Neuron (in vitro differentiated cells): ENCODE results near the gene PLCB2.
A peak's percentile ranks its signal among the peaks of the same experiment; 100 is the strongest.

ENCODE experiments used
- H2AFZ ChIP-seq: one replicate; pipeline ENCODE4 v1.6.1; 2013; ENCODE audit warnings: low read depth, mild to moderate bottlenecking, inconsistent platforms, low read length, moderate library complexity
- H3K27me3 ChIP-seq: one replicate; pipeline ENCODE4 v1.6.1; 2013; ENCODE audit warnings: low read length; ENCODE audit not compliant: insufficient read depth
- H3K36me3 ChIP-seq: one replicate; pipeline ENCODE4 v1.6.1; 2013; ENCODE audit warnings: low read length; ENCODE audit not compliant: insufficient read depth
- H3K4me1 ChIP-seq: one replicate; pipeline ENCODE4 v1.6.1; 2013; ENCODE audit warnings: low read length; ENCODE audit not compliant: insufficient read depth
- H3K4me3 ChIP-seq: 2 replicates; pipeline ENCODE4 v1.5.1; 2013; ENCODE audit warnings: mild to moderate bottlenecking, low read length, moderate library complexity
- H3K9me3 ChIP-seq: one replicate; pipeline ENCODE4 v1.6.1; 2013; ENCODE audit warnings: low read length

Gene PLCB2

DNA sequence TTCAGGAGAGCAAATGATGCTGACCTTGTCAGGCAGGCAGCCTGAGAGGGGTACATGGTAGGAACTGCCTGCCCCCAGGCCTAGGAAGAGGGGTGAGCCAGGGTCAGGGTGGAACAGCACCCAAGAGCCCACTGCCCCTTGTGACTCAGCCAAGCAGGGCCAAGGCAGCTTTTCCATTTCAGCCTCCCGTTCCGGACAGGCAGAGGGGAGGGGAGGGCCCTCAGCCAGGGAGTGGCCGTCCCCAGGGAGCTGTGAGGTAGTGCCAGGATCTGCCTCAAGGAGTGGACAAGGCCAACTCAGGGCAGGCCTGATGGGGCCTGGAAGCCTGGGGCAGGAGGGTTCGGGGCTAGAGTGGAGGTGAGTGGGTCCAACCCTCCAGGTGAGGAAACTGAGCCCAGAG is 19.8 kb downstream of the PLCB2 start:
- no peak overlapping the region for H2AFZ ChIP-seq
- H3K9me3 ChIP-seq = no peaks in the 10 kb centered on the region
- no peak overlapping the region for H3K4me3 ChIP-seq
- no peaks in the 10 kb centered on the region for H3K36me3 ChIP-seq
- peaks cover 37% of the 10 kb centered on the region for H3K4me1 ChIP-seq
- no peaks in the 10 kb centered on the region for H3K27me3 ChIP-seq

DNA sequence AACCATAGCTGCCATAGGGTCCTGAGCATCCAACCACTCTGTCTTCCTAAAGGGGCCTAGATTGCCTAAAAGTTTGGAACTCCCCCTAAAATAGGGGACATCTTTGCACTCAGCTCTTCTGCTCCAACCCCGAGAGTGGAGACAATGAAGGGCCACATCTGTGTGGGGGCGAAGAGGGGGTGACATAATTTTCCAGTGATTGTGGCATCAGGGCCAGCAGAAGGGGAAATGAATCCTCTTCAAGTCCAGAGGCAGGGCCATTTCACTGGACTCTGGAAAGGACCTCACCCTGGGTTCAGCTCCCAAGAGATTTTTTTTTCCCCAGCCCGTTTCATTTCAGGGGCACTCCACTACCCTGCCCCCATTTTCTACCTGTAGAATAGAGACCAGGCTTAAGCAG is 20.2 kb downstream of the PLCB2 start:
- Histone ChIP-seq H2AFZ (no peak overlapping the region), H3K27me3 (no peaks in the 10 kb centered on the region)

DNA sequence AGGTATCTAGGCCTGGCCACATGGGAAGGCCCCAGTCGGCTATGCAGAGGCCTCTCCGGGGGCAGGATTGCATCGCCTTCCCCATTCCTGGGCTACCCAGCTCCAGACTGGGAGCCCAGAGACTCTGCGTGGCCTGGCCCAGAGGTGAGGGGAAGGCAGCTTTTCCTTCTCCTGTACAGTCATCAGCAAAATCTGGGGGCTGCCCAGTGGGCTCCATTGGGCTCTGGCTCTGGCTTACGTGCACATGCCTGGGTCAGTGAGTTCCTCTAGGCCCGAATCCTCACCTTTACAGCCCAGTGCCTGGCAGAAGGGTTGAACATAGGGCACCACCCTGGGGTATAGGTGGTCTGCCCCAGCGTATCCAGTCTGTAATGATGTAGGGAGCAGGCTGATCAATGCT is 20.9 kb downstream of the PLCB2 start:
- H3K36me3 ChIP-seq = no peaks in the 10 kb centered on the region
- no peak overlapping the region for H2AFZ ChIP-seq
- peaks cover 32% of the 10 kb centered on the region for H3K4me1 ChIP-seq
- no peak overlapping the region for H3K4me3 ChIP-seq
- H3K27me3 ChIP-seq = no peaks in the 10 kb centered on the region
- H3K9me3 ChIP-seq = no peaks in the 10 kb centered on the region

More for the DNA sequence above, 20.2 kb downstream of the PLCB2 start:
- H3K9me3 ChIP-seq = no peaks in the 10 kb centered on the region
- peaks cover 32% of the 10 kb centered on the region for H3K4me1 ChIP-seq
- no peaks in the 10 kb centered on the region for H3K36me3 ChIP-seq
- no peak overlapping the region for H3K4me3 ChIP-seq

DNA sequence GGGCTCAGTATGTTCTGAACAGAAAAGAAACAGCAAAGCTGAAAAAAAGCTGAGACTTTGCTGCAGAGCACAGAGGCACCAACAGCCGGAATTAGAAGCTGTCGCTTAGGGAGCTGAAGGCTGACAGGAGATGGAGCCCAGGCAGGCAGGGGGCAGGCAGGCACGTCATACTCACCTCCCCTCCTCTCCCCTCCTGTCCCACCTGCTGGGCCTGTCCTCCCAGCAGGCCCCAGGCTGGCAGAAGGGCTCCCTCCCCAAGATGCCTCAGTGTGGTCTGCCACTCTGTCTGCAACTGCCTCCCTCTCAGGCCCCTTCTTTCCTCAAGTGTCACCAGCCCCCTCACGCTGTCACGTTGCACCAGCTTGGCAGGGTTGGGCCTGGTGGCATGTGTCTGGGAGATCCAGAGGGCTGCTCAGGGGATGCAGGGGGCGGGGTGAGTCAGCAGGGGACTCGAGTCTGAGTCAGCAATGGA is 21.6 kb downstream of the PLCB2 start:
- Histone ChIP-seq H3K36me3 (no peaks in the 10 kb centered on the region), H3K9me3 (no peaks in the 10 kb centered on the region), H3K27me3 (no peaks in the 10 kb centered on the region), H3K4me3 (no peak overlapping the region), H3K4me1 (peaks cover 32% of the 10 kb centered on the region), H2AFZ (peak overlapping the region; percentile 17)

DNA sequence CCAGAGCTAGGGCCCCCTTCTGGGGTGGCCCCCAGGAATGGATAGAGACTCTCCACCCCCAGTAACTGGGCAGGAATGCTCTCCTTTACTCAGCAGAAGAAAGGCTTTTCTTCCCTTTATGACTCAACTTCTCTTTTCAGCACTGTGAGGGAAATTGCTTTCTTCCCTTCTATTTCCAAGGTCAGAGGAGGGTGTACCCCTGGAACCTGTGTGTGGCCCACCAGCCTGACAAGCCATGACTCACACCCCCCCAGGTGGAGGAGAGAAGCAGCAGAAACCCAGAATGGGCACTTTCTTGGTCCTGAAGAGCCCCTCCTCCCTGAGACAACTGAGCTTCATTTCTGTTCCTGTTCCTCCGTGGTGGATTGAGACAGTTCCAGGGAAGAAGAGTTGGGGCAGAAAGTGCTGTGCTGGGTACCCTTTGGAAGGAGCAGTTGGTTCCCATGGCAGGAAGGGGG is 22.2 kb downstream of the PLCB2 start:
- peaks cover 31% of the 10 kb centered on the region for H3K4me1 ChIP-seq
- peak overlapping the region; percentile 17 for H2AFZ ChIP-seq
- no peak overlapping the region for H3K4me3 ChIP-seq
- no peaks in the 10 kb centered on the region for H3K36me3 ChIP-seq
- H3K9me3 ChIP-seq = peaks cover 2% of the 10 kb centered on the region
- no peaks in the 10 kb centered on the region for H3K27me3 ChIP-seq

DNA sequence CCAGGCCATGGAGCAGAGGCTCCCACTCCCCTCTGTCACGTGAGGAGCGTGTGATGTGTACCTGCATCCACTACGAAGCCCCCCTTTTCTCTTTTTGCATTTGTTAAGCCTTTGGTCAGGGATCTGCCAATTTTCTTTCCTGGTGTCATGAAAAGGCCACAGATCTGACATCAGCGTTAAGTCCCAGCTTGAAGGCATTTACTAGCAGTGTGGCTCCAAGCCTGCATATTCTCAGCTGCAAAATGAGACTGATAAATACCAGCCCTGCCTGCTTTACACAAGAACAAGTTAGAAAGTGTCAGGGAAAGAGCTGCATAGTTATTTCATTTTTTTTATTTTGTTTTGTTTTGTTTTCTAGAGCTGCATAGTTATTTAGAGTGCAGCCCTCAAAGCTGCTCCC is 22.6 kb downstream of the PLCB2 start:
- Histone ChIP-seq H3K27me3 (no peaks in the 10 kb centered on the region), H3K9me3 (peaks cover 2% of the 10 kb centered on the region), H3K36me3 (no peaks in the 10 kb centered on the region), H3K4me3 (no peak overlapping the region), H2AFZ (no peak overlapping the region), H3K4me1 (peaks cover 27% of the 10 kb centered on the region)

DNA sequence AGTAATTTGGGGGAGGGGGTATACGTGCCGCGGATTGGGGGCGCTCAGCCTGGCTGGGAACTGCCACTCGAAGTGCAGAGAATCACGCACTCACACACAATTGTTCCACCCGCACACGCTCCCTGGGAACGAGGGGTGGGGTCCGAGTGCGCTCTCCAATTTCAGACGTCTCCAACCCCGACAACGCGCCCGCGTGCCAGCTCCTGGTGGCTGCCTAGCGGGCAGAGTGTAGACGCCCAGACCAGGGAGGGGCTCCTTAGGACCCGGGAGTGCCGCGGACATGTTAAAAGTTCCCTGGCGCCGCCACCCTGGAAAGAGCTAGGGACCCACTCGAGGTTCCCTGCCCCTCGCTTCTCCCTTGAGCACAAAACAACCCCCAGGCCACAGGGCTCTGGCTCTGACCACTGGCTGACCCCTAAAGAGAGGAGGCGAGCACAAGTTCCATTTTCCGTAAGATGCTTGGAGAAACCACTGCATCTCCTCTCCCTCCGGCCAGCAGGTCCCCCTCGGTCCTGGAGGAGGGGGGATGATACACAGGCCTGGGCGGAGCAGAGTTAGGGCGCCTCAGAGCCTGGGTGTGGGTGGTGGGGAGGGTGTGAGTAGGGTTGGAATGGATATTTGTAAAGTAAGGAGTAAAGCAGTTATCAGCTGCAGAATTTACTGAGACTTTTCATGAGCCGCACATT is 24.0 kb downstream of the PLCB2 start:
- Histone ChIP-seq H3K4me1 (peaks cover 35% of the 10 kb centered on the region), H3K36me3 (no peaks in the 10 kb centered on the region), H2AFZ (no peak overlapping the region), H3K27me3 (no peaks in the 10 kb centered on the region), H3K4me3 (no peak overlapping the region), H3K9me3 (peaks cover 2% of the 10 kb centered on the region)

DNA sequence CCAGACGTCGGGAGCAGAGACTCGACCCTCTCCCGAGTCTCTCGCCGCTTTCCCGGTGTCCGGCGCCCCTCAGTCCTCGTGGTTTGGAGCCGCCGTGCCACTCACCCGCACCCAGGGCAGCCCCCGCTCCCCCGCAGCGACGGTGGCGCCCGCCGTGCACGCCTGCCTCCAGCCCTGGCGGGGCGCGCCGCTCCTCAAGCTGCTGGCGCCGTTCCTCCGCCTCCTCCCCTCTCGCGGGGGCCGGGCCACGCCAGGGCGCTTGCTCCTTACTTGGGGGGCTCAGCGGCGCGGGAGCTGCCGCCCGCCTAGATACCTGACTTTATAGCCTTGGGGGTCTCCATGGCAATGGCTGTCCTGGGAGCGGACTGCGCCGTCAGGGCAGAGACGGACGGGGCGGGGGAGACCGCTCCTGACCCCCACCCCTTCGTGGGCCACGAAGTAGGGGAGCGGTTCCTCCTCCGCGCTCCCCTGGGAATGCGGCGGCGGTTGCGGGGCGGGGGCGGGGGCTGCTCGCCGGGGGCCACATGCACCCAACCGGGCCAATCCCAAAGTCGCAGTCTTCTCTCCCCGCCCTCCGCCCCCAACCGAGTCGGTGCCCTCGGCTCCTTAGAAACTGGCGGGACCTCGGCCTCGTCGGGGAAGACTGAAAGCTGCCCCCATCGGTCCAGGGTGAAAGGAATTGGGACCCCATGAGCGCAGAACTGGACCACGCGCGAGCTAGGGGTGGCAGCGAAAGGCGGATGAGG is 24.7 kb downstream of the PLCB2 start, which contains the start of gene ANKRD63:
Gene ANKRD63 (minus strand): TSS at position 196 of the 746 bp plus-strand sequence. CDS start 478 bp downstream, outside the sequence.
- no peak within 1 kb of the TSS for H3K4me3 ChIP-seq
- H3K4me1 ChIP-seq = peaks cover 42% of the 10 kb centered on the region
- H2AFZ ChIP-seq = no peak within 1 kb of the TSS
- peaks cover 2% of the 10 kb centered on the region for H3K9me3 ChIP-seq
- no peaks in the 10 kb centered on the region for H3K27me3 ChIP-seq
- H3K36me3 ChIP-seq = no peaks in the 10 kb centered on the region

DNA sequence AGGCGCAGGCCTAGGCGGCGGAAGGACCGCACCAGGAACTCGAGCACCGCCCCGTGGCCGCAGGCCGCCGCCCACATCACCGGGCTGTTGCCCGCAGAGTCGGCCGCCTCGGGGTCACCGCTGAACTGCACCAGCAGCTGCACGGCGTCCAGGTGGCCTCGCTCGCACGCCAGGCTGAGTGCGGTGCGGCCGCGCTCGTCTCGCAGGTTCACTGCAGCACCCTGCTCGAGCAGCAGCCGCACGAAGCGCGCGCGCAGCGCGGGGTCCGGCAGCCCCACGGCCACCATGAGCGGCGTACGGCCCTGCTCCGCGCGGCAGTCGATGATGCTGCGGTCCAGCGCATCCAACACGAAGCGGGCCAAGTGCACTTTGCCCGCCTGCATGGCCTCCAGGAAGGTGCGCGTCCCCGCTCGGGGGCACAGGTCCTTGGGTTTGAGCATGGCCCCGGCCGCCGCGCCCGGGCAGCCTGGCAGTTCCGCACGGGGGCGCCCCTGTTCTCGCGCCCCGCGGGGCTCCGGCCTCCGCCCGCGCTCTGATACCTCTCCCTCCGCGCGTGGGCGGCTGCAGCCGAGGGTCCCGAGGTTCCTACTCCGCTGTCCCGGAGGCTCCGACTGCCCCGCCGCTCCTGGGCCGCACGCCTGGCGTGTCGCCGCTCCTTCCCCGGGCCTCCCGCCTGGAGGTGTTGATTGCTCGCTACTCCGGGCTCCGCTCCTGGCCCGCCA is 25.4 kb downstream of the PLCB2 start:
- H3K36me3 ChIP-seq = no peaks in the 10 kb centered on the region
- no peaks in the 10 kb centered on the region for H3K27me3 ChIP-seq
- H3K4me3 ChIP-seq = no peak overlapping the region

DNA sequence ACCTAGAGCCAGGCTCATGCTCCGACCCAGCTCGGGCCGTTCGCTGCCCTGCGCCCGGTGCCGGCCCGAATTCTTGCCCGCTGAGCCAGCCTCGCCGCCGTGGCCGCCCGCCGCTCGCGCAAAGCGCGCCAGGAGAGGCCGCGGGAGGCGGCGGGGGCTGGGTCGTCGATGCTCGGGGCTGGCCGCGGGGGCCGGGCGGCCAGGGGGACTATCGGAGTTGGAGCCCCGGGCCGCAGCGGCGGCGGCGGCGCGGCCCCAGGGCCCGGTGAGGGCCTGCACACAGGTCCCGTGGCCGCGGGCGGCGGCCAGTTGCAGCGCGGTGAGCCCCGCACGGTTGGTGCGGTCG is 26.0 kb downstream of the PLCB2 start:
- Histone ChIP-seq H3K36me3 (no peaks in the 10 kb centered on the region), H3K9me3 (peaks cover 2% of the 10 kb centered on the region), H2AFZ (no peak overlapping the region), H3K27me3 (no peaks in the 10 kb centered on the region), H3K4me3 (no peak overlapping the region), H3K4me1 (peaks cover 38% of the 10 kb centered on the region)

More for the DNA sequence above, 25.4 kb downstream of the PLCB2 start:
- H3K9me3 ChIP-seq = peaks cover 2% of the 10 kb centered on the region
- H2AFZ ChIP-seq = no peak overlapping the region
- peaks cover 42% of the 10 kb centered on the region for H3K4me1 ChIP-seq

DNA sequence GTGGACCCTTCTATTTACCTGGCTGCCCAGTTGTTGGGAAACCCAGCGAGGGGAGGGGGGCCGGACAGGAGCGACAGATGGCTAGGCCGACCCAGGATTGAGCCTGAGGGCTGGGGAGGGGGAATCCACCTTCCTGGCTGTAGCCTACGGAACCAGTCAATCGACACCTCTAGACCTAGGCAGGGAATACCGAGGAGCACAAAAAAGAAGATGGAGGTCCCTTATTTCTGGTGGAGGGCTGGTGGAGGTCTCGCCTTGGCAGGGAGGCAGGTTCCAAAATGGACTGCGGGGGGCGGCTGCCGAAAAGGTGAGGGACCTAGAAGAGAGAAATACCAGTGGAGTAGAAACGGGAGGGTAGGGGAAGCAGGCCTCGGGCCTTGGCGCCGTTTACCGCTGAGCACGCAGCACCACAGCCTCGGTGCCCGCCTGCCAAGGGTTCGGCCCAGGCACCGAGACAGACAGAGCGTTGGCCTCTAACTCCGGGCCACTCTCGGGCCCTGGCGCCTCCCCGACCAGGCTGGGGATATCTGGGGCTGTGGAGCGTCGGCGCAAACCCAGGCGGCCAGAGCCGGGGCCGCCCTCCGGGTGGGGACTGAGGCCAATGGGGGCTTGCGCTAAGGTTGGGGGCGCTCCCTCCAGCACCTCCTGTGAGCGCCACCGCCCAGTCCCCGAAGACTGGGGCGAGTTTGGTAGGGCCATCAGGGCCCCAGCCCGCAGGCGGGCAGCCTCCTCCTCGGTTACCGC is 26.5 kb downstream of the PLCB2 start:
- no peaks in the 10 kb centered on the region for H3K27me3 ChIP-seq
- peaks cover 2% of the 10 kb centered on the region for H3K9me3 ChIP-seq
- H3K36me3 ChIP-seq = no peaks in the 10 kb centered on the region
- no peak overlapping the region for H3K4me3 ChIP-seq
- peaks cover 32% of the 10 kb centered on the region for H3K4me1 ChIP-seq
- no peak overlapping the region for H2AFZ ChIP-seq

DNA sequence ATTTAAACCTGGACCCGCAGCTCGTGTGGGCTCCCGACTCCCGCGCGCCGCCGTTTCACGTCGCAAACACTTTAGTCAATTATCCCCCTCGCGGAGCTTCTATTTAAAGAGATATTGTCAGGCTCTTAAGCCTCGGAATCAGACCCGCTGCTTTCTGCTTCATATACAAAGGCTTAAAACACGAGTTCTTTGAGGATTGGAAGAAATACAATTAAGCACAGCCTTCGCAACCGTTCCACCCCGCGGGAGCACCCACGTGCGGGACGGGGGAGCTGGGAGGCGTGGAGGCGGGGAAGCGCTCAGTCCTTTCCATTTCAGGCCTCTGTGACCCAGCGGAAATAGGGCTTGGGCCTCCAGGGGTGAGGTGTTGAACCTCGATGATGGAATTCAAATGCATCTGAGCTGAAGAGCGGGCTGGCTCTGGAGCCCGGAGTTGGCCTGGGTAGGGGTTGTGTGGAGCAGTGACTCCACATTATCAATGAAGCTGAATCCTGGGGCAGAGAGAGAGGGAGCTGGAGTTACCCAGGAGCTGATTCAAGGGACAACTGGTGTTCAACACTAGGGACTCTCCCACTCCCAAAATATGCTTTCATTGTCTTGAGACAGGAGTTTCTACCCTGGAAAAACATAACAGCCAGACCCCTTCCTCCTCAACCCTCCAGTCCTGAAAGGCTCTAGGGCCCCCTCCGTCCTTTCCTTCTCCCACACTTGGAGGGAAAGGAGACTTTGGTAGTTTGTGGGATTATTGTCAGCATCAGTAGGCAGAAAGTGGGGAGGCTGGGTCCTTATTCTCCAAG is 27.3 kb downstream of the PLCB2 start:
- no peaks in the 10 kb centered on the region for H3K36me3 ChIP-seq
- peaks cover 24% of the 10 kb centered on the region for H3K4me1 ChIP-seq
- peaks cover 2% of the 10 kb centered on the region for H3K9me3 ChIP-seq
- no peak overlapping the region for H3K4me3 ChIP-seq
- H2AFZ ChIP-seq = no peak overlapping the region
- no peaks in the 10 kb centered on the region for H3K27me3 ChIP-seq
